GM19328 (cell line): ENCODE data around the gene SMIM44.
"Not testable (repeated sequence)": the region's sequence is repeated elsewhere in the genome, so short reads cannot be mapped to it uniquely, and the experiment has no call there.

ENCODE experiments used
- ATAC-seq: cut with Tn5 transposase; IDR thresholded peaks from one replicate; pipeline ENCODE4 v1.9.1; 2021; ENCODE audit warnings: mild to moderate bottlenecking, moderate library complexity; ENCODE audit not compliant: unreplicated experiment

Gene SMIM44

DNA sequence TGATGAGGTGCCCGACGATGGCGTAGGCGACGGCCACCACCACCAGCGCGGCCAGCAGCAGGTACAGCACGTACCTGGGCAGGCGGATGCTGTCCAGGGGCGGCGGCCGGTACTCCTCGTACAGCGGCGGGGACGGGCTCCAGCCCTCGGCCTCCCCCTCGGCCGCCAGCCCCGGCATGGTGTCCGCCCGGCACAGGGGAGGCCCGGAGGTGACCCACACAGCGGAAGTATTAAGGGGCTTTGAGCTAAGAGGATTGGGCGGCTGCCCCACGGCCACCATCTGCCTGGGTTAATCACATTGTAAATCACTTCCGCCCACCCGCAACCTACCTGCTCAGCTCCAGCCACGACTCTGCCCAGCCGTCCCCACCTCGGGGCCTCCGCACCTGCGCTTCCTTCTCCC, at the start of gene SMIM44:
SMIM44 (minus strand) TSS at position 216 of the 403 bp plus-strand sequence; CDS start at position 178, 38 bp downstream.
- ATAC-seq, result no peak

DNA sequence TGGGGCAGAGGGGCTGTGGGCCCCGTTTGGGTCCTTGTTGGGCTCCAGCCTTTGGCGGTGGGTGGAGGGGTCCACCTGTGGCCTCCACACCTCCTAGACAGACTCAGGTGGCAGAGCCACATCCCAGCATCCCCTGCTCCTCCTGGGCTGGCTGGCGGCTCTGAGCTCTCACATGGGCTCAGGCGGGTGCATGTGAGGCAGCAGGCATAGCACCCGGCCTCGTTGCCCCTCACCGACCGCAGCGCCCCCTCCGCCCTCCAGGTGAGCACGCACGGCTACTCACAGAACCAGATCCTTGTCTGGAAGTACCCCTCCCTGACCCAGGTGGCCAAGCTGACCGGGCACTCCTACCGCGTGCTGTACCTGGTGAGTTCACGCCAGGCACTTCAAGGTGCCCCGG, 49.8 kb upstream of the SMIM44 start:
- ATAC-seq, result no peak

DNA sequence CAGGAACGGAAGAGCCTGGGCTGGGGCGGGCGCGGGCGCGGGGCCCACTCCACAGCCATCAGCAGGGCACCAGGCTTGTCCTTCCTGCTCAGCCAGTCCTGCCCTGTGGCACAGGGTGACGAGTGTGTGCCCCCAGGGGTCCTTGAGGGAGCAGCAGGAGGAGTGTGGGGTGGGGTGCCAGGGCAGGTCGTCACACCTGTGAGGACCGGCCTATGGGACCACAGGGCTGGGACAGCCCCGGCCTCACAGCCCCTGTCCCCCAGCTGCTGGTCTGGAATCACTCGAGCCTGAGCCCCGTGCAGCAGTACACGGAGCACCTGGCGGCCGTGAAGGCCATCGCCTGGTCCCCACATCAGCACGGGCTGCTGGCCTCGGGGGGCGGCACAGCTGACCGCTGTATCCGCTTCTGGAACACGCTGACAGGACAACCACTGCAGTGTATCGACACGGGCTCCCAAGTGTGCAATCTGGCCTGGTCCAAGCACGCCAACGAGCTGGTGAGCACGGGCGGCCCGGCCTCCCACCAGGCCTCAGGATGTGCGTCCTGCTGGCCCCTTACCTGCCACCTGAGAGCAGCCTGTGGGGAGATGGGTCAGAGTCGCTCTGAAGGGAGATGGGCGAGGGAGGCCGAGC, 49.0 kb upstream of the SMIM44 start:
- no peak for ATAC-seq

DNA sequence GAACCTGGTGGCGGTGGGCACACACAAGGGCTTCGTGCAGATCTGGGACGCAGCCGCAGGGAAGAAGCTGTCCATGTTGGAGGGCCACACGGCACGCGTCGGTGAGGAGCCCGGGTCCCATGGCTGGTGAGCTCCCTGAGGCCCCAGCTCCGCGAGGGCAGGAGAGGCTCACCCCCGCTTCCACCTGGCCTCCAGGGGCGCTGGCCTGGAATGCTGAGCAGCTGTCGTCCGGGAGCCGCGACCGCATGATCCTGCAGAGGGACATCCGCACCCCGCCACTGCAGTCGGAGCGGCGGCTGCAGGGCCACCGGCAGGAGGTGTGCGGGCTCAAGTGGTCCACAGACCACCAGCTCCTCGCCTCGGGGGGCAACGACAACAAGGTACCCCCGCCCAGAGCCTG, 48.5 kb upstream of the SMIM44 start:
- no peak for ATAC-seq

DNA sequence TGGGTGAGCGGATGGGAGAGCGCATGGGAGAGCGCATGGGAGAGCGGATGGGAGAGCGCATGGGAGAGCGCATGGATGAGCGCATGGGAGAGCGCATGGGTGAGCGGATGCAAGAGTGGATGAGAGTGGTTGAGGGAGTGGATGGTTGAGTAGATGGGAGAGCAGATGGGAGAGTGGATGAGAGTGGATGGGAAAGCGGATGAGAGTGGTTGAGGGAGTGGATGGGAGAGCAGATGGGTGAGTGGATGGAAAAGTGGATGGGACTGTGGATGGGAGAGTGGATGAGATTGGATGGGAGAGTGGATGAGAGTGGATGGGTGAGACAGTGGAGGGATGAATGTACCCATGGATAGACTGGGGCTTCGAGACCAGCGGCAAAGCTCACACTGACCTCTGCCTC, 47.1 kb upstream of the SMIM44 start:
- no peak for ATAC-seq

DNA sequence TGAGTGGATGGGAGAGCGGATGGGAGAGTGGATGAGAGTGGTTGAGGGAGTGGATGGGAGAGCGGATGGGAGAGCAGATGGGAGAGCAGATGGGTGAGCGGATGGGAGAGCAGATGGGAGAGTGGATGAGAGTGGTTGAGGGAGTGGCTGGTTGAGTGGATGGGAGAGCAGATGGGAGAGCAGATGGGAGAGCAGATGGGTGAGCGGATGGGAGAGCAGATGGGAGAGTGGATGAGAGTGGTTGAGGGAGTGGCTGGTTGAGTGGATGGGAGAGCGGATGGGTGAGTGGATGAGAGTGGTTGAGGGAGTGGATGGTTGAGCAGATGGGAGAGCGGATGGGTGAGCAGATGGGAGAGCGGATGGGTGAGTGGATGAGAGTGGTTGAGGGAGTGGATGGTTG, 46.1 kb upstream of the SMIM44 start:
- not testable (repeated sequence) for ATAC-seq

DNA sequence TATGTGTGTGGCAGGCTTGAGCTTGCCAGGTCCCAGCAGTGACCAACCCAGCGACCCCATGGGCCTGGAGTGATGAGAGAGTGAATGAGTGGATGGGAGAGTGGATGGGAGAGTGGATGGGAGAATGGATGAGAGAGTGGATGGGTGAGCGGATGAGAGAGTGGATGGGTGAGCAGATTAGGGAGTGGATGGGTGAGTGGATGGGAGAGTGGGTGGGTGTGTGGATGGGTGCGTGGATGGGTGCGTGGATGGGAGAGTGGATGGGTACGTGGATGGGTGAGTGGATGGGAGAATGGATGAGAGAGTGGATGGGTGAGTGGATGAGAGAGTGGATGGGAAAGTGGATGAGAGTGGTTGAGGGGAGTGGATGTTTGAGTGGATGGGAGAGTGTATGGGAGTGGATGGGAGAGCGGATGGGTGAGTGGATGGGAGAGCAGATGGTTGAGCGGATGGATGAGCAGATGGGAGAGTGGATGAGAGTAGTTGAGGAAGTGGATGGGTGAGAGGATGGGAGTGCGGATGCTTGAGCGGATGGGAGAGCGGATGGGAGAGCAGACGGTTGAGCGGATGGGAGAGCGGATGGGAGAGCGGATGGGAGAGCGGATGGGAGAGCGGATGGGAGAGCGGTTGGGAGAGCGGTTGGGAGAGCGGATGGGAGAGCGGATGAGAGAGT, 45.4 kb upstream of the SMIM44 start:
- ATAC-seq, result no peak

DNA sequence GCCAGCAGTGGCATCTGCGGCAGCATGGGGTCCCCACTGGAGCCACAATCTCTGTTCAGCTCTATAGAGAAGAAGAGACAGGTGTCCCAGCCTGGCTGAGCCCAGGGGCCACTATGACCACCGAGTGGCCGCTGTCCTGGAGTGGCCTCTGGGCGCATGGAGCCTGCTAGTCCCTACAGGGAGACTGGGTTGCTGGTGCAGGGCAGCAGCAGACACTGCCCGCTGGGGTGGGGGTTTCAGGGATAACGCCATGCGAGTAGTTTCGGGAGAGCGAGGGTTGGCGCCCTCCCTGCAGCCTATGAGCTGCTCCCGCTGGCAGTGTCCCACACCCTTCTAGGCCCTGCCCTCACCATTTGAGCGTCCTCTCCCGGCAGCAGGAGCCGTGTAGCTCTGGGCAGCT, 44.8 kb upstream of the SMIM44 start:
- no peak for ATAC-seq

DNA sequence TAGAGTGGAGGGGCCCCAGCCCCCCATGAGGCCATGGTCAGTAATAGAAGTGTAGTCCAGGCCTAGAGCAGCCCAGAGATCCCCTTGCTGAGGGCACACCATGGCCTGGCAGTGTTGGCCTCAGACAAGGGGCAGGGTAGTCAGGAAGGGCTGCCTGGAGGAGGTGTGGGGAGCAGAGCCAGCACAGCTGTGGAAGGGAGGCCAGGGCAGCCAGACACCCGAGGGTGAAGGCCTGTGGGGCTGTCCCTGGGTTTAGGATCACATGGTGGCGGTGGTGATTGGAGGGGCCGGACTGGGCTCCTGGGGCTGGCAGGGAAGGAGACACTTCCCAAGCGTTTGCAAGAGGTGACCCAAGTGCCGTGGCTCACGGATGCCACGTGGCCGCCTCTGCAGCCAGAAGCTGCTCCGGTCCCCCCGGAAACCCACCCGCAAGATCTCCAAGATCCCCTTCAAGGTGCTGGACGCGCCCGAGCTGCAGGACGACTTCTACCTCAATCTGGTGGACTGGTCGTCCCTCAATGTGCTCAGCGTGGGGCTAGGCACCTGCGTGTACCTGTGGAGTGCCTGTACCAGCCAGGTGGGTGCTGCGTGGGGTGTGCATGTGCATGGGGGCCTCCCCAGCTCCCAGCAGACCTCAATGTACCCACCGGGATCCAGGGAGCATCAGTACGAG, 44.1 kb upstream of the SMIM44 start:
- no peak for ATAC-seq

DNA sequence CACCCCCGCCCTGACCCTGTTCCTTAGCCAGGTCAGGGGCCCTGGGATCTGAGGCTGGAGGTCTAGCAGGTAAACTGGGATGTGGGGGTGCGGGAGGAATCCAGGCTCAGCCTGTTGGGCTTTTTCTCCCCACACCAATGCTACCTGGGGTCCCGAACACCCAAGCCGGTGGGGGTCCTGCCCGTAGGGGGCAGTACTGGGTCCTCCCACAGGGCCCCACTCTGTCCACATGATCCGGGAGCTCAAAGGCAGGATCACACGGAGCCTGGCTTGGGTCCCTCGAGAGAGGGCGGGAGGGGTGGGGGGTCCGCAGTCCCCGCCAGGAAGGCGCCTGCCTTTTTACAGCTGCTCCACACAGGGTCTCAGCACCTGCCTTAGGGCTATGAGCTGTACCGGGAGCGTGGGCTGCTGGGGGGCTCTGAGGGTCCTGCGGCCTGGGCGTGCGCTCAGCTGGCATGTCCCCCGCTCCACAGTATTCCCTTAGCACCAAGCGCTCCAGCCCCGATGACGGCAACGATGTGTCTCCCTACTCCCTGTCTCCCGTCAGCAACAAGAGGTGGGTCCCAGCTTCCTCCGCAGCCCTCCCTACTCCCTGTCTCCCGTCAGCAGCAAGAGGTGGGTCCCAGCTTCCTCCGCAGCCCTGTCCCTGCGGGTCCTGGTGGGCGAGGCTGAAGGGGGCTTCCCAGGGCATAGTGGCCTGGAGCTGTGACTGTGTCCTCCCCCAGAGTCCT, 43.4 kb upstream of the SMIM44 start:
- no peak for ATAC-seq

DNA sequence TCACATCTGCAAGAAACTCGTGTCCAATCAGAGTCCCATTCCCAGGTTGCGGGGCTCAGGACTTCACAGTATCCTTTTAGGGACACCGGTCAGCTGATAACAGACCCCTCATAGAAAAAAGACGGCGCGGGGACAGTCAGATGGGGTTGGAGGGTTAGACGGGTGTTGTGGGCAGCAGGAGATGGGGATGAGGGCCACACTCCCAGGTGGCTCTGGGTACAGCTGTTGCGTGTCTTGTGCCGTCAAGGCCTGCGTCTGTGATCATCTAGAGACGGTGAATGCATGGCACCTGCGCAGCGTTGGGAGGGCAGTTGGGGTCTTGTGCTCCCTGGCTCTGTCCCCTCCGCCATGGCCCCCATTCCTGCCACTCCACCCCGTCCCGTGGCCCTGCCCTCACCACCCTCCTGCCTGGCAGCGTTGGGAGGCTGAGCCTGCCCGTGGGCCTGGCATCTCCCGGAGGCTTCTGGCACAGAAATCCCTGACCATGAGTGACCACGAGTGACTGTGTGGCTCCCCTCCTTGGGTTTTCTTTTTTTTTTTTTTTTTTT, 41.7 kb upstream of the SMIM44 start:
- ATAC-seq, result no peak

DNA sequence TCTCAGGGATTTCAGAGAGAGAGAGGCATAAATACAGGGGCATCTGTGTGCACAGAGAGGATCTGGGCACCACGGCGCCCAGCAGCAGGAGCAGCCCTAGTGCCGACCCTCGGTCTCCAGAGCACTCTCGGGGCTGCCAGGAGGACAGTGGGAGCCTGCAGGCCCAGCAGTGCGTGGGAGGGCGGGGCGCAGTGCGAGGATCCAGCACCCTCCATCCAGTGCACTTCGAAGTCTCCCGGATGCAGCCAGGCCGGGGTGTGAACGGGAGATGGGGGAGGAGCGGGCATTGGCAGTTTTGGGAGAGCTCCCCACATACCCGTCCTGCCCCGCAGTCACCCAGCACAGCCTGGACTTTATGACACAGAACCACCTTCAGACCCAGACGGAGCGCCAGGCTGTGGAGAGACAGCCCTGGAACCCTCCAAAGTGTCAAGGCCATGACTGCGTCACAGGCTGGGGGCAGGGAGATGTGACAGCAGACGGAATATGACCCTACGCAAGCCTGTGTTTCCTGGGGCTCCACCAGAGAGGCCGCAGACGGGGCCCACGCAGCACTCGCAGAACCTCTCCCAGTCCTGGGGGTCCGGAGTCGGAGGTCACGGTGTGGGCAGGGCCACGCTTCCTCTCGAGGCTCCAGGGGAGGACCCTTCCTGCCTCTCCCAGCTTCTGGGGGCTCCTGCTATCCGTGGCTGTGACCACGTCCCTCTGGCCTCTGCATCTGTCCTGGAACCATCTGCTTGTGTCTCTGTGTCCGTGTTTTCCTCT, 41.0 kb upstream of the SMIM44 start:
- ATAC-seq, result no peak

DNA sequence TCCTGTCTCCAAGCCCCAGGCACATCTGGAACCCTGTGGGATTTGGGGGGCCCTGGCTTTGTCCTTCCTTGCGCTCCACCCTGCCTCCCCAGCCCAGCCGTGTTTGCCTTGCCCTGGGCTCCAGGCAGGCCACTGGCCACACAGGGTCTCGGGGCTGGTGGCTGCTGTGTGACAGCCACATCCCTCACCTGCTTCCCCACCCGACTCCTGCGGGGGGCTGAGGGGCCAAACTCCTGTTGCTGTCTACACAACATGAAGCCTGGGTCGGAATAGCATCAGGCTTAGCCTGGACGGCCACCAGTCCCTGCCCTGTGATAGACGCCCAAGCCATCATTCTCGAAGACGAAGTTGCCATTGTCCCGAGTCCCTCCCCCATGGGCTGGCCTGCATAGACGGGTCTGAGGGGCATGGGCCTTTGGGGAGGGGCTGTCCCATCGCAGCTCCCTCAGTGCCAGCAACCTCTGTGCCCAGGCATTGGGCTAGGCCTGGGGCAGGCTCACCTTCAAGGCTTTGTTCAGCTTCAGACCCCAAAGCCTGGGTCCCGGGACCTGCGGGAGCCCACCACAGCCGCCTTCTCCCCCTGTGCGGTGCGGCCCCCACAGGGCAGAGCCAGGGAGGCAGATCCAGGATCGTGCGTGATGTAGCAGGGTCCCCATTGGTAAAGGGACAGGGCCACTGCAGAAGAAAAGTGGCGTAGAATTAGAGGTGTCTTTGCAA, 40.3 kb upstream of the SMIM44 start:
- no peak for ATAC-seq

DNA sequence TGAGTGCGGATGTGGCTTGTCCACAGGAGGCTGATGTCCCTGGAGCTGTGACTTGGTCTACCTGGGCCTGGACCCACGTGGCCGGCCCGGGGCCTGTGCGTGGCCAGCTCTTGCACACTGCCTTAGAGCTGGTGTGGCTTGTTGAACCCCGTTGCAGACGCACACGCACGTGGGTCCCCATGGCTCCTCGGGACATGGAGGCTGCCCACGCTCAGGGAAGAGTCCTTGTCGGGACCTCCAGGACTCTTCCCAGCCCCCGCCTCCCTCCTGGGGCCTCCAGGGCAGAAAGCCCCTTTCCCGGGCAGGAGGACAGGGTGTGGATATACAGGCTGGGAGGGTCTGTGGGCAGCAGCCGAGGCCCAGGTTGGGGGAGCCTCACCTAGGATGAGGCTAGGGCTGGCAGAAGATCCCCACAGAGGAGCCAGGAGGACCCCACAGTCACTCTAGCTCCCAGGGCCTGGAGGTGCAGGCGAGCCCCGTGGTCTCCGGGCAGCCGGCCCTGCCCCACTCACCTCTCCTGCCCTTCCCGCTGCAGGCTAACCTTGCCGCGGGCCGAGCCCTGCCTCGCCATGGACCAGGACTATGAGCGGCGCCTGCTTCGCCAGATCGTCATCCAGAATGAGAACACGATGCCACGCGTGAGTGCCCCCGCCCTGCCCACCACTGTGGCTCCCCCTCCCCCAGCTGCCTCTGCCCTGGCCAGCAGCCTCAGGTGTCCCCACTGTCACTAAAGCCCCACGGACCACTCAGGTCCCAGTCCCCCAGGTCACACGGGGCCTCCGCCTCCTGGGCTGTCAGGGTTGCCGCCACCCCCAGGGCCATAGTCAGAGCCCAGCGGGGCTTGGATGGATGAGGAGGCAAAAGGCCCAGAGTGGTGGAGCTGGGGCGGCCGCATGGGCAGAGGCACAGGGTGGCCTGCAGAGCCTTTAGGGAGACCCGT, 39.5 kb upstream of the SMIM44 start:
- ATAC-seq, result no peak

DNA sequence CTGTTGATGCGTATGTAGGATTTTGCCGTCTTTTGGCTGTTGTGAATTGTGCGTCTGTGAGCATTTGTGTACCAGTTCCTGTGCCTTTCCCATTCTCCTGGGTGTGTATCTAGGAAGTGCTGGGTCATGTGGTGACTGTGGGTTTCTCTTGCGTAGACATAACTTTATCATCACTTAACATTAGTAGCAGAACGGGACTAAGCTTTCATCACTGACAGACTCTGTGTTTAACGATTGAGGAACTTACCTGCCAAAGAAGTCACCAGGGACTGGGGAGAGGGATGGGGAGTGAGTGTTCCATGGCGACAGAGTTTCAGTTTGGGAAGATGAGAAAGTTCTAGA, 37.8 kb upstream of the SMIM44 start:
- no peak for ATAC-seq

DNA sequence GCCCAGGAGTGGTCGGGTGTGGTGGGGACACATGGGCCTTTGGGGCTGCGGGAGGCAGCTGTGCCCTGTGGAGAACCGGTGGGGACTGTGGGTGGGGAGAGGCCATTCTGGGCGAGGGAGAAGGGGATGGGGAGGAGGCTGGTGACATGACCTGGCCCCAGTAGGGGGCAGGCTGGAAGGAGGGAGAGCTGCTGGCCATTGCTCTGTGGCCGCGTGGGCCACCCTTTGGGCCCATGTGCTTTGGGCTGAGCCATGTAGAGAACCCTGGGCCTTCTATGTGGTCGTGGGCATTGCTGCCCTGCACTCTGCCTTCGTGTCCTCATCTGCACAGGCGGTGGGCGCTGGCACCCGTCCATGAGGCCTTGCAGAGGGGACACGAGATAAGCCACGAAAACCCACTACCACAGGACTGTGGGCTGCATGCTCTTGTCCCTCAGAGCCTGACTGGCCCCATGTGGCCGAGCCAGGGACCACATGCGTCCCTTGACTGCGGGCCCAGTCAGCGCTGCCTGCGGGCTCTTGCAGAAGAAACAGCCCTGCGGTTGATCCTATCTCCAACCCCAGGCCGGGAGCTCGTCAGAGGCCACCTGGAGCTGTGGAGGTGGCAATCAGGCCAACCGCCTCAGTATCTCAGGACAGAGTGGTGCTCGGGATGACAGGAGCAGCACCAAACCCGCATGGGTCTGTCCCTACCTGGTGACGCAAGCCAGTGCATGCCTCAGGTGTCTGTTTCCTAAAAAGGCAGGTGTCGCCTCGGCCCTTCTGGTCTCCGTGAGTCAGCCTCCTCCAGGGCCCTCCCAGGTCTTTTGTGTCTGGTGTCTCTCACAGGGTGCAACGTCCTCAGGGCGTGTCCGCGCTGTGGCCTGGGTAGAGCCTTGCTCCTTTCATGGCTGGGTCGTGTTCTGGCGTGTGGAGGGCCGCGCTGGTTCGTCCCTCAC, 37.2 kb upstream of the SMIM44 start:
- ATAC-seq, result no peak

DNA sequence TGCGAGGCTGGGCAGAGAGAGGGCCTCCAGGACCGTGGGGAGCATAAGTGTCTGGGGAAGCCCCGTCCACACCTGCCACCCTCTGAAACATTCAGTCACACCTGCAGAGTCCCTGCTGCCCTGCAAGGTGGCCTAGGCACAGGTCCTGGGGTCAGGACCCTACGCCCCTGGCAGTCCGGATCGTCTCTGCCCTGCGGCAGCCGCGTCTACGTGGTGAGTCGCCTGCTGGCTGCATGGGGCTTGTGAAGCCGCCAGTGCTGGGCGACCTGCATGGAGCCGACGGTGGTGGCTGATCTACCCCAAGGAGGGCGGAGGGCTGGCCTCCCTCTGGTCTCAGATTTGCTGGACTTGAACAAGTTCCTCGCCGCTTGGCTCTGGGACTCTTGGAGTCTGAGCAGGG, 35.9 kb upstream of the SMIM44 start:
- no peak for ATAC-seq

DNA sequence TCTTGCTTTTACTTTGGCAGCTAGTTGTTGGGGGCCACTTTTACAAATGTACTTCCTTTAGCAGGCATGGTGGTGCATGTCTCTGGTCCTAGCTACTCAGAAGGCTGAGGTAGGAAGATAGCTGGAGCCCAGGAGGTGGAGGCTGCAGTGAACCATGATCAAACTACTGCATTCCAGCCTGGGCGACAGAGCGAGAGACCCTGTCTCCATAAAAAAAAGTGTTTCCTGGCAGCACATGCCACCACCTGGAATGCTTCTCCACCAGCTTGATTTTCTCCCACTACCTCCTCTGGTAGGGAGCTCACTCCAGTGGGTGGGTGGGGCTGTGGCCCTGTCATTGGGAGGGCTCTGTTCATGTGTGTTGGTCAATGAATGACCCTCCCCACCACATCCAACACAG, 35.4 kb upstream of the SMIM44 start:
- no peak for ATAC-seq
